Stomach smooth muscle (tissue), 2 donors: Measurements from ENCODE around the gene KCNMB4.

ENCODE experiments used
- H3K27ac ChIP-seq: one replicate; pipeline ENCODE4 v1.7.0; 2013; ENCODE audit warnings: mild to moderate bottlenecking, low read length, inconsistent platforms
- H3K27me3 ChIP-seq, 2 donors: one replicate each; pipeline ENCODE4 v1.7.0; 2013; ENCODE audit warnings: low read length in 2 of 2; ENCODE audit not compliant: insufficient read depth in 2 of 2, control insufficient read depth in 1 of 2
- H3K36me3 ChIP-seq, 2 donors: one replicate each; pipeline ENCODE4 v1.7.0; 2013; ENCODE audit warnings: low read length in 2 of 2; ENCODE audit not compliant: control insufficient read depth in 2 of 2, insufficient read depth in 2 of 2
- H3K4me1 ChIP-seq: one replicate; pipeline ENCODE4 v1.7.0; 2013; ENCODE audit warnings: low read length; ENCODE audit not compliant: control insufficient read depth, insufficient read depth
- H3K4me3 ChIP-seq, 2 donors: one replicate each; pipeline ENCODE4 v1.7.0; 2013; ENCODE audit warnings: low read length in 2 of 2
- H3K9ac ChIP-seq, 2 donors: one replicate each; pipeline ENCODE4 v1.7.0; 2013; ENCODE audit warnings: low read length in 2 of 2, mild to moderate bottlenecking in 1 of 2
- H3K9me3 ChIP-seq, 2 donors: one replicate each; pipeline ENCODE4 v1.7.0; 2013; ENCODE audit warnings: low read length in 2 of 2; ENCODE audit not compliant: control insufficient read depth in 2 of 2
- donor health status: healthy.
- donor health status: Pancreatic carcinoma.

The KCNMB4 gene, protein sequence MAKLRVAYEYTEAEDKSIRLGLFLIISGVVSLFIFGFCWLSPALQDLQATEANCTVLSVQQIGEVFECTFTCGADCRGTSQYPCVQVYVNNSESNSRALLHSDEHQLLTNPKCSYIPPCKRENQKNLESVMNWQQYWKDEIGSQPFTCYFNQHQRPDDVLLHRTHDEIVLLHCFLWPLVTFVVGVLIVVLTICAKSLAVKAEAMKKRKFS

GRCh38 chr12:70365648-70366518 is at the start of gene KCNMB4:
Gene KCNMB4, plus strand, starts transcription at chr12:70366290. Its CDS starts 445 bp downstream, at chr12:70366735.
- peak within 1 kb of the TSS; percentile 34 to 43 for H3K9ac ChIP-seq

GRCh38 chr12:70317781-70318180 is 48.3 kb upstream of the KCNMB4 start:
- Histone ChIP-seq H3K36me3 (no peaks in the 10 kb centered on the region), H3K9me3 (no peaks in the 10 kb centered on the region), H3K27ac (no peak overlapping the region), H3K9ac (no peak overlapping the region), H3K4me1 (no peaks in the 10 kb centered on the region), H3K4me3 (no peak overlapping the region), H3K27me3 (no peaks in the 10 kb centered on the region)

More at GRCh38 chr12:70365648-70366518, at the start of gene KCNMB4:
- Histone ChIP-seq H3K36me3 (no peaks in the 10 kb centered on the region), H3K27ac (no peak within 1 kb of the TSS), H3K4me1 (peaks cover 10% of the 10 kb centered on the region), H3K4me3 (peak within 1 kb of the TSS; percentile 71 to 80), H3K9me3 (no peaks in the 10 kb centered on the region), H3K27me3 (peaks cover 10 to 26% of the 10 kb centered on the region in 2 donors)

DNA sequence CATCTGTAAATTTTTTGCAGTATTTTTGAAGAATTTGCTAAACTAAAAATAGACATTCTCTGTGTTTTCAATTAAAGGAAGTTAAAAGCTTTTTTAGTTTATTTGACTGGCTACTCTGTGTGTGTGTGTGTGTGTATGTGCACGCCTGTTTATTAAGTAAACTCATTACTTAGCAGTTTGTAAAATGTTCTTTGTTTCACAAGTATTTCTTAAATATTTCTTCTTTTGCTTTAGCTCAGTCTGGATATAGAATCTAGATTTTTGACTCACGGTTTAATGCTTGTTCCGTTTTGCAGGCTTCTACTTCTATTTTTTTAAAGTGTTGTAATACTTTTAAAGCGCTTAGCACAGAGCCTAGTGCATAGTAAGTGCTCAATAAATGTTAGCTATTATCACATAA is 46.5 kb upstream of the KCNMB4 start:
- no peaks in the 10 kb centered on the region for H3K4me1 ChIP-seq
- no peaks in the 10 kb centered on the region for H3K27me3 ChIP-seq
- no peaks in the 10 kb centered on the region for H3K36me3 ChIP-seq
- H3K27ac ChIP-seq: no peak overlapping the region
- no peak overlapping the region for H3K9ac ChIP-seq
- H3K4me3 ChIP-seq: no peak overlapping the region
- no peaks in the 10 kb centered on the region for H3K9me3 ChIP-seq

DNA sequence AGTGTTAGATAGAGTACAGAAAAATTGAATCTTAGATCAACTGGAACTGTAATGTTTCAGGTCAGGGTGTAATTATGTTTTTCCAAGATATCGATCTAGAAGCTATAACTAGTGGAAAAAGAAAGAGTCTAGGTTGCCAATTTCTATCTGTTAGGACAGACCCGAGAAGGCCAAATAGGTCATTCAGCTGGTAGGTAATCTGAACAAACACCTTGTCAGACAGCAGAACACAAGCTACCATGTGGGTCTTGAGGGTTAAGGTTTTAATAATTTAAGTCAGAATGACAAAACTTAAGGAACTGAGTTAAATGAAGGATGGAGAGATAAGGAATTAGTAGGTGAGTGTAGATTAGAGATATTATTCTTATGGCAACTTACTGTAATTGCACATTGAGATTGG is 44.9 kb upstream of the KCNMB4 start:
- Histone ChIP-seq H3K36me3 (no peaks in the 10 kb centered on the region), H3K27me3 (no peaks in the 10 kb centered on the region)

GRCh38 chr12:70327541-70327940 is 38.5 kb upstream of the KCNMB4 start:
- no peak overlapping the region for H3K4me3 ChIP-seq
- H3K9me3 ChIP-seq: no peaks in the 10 kb centered on the region
- no peak overlapping the region for H3K9ac ChIP-seq
- H3K4me1 ChIP-seq: no peaks in the 10 kb centered on the region
- no peaks in the 10 kb centered on the region for H3K27me3 ChIP-seq
- H3K36me3 ChIP-seq: peaks cover 0 to 4% of the 10 kb centered on the region in 2 donors
- no peak overlapping the region for H3K27ac ChIP-seq

More for the DNA sequence above, 44.9 kb upstream of the KCNMB4 start:
- Histone ChIP-seq H3K27ac (no peak overlapping the region), H3K9ac (no peak overlapping the region), H3K4me3 (no peak overlapping the region), H3K4me1 (no peaks in the 10 kb centered on the region), H3K9me3 (no peaks in the 10 kb centered on the region)

GRCh38 chr12:70329728-70330127 is 36.4 kb upstream of the KCNMB4 start:
- H3K36me3 ChIP-seq: peaks cover 0 to 4% of the 10 kb centered on the region in 2 donors
- no peak overlapping the region for H3K27ac ChIP-seq
- no peaks in the 10 kb centered on the region for H3K9me3 ChIP-seq
- no peaks in the 10 kb centered on the region for H3K27me3 ChIP-seq
- H3K4me3 ChIP-seq: no peak overlapping the region
- H3K4me1 ChIP-seq: no peaks in the 10 kb centered on the region
- H3K9ac ChIP-seq: no peak overlapping the region

DNA sequence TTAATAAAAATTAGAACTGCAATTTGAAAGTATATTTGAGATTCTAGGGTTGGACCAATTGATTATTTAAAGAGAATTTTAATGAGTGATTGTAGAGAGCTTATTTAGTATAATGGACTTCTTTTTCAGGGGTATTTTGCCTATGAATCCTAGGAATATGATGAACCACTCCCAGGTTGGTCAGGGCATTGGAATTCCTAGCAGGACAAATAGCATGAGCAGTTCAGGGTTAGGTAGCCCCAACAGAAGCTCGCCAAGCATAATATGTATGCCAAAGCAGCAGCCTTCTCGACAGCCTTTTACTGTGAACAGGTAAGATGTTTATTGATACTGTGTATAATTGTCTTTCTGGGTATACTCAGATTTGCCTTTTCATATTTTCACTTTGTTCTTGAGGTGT is 35.9 kb upstream of the KCNMB4 start:
- H3K4me1 ChIP-seq: no peaks in the 10 kb centered on the region
- H3K9me3 ChIP-seq: no peaks in the 10 kb centered on the region
- H3K9ac ChIP-seq: no peak overlapping the region
- no peak overlapping the region for H3K27ac ChIP-seq
- peaks cover 0 to 4% of the 10 kb centered on the region in 2 donors for H3K36me3 ChIP-seq
- H3K4me3 ChIP-seq: no peak overlapping the region
- no peaks in the 10 kb centered on the region for H3K27me3 ChIP-seq

GRCh38 chr12:70332236-70332635 is 33.9 kb upstream of the KCNMB4 start:
- no peak overlapping the region for H3K27ac ChIP-seq
- H3K27me3 ChIP-seq: no peaks in the 10 kb centered on the region
- H3K9ac ChIP-seq: no peak overlapping the region
- peaks cover 3 to 11% of the 10 kb centered on the region in 2 donors for H3K36me3 ChIP-seq
- H3K4me3 ChIP-seq: no peak overlapping the region
- H3K4me1 ChIP-seq: no peaks in the 10 kb centered on the region
- no peaks in the 10 kb centered on the region for H3K9me3 ChIP-seq

GRCh38 chr12:70334742-70335141 is 31.3 kb upstream of the KCNMB4 start:
- Histone ChIP-seq H3K4me1 (no peaks in the 10 kb centered on the region), H3K9ac (no peak overlapping the region), H3K4me3 (no peak overlapping the region), H3K27ac (no peak overlapping the region), H3K36me3 (peaks cover 11 to 23% of the 10 kb centered on the region in 2 donors), H3K27me3 (no peaks in the 10 kb centered on the region), H3K9me3 (no peaks in the 10 kb centered on the region)

DNA sequence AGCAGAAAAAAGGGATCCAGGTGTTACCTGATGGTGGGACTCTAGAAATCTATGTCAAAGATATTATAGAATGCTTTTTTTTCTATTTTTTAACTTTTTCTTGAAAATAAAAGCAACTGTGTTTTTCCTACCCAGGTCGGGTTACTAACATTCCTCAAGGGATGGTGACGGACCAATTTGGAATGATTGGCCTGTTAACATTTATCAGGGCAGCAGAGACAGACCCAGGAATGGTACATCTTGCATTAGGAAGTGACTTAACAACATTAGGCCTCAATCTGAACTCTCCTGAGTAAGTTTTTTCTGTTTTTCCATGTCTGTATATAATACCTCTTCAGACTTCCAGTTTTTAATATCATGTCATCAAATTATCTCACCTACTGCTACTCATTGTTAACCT is 27.6 kb upstream of the KCNMB4 start:
- Histone ChIP-seq H3K27me3 (no peaks in the 10 kb centered on the region), H3K9me3 (no peaks in the 10 kb centered on the region), H3K9ac (no peak overlapping the region), H3K4me1 (no peaks in the 10 kb centered on the region), H3K36me3 (peaks cover 19 to 29% of the 10 kb centered on the region in 2 donors), H3K4me3 (no peak overlapping the region), H3K27ac (no peak overlapping the region)

DNA sequence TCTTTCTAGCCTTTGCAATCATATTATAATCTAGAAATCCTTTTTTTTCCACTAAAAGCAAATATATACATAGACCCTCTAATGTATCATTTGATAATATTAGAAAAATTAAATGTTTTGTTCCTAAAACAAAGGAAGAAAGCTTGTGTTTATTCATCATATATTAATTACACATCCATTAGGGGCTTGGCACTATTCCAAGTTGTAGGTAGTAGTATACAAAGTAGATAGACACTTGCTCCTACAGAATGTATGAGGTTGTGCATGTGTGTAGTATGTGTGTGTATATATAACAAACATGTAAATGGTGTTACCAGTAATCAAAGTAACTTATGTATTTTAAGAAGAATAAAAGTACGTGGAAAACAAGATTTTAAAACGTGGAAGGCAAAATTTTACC is 15.0 kb upstream of the KCNMB4 start:
- Histone ChIP-seq H3K9ac (no peak overlapping the region), H3K27ac (no peak overlapping the region), H3K4me3 (no peak overlapping the region), H3K27me3 (no peaks in the 10 kb centered on the region), H3K9me3 (no peaks in the 10 kb centered on the region), H3K36me3 (peaks cover 7 to 11% of the 10 kb centered on the region in 2 donors), H3K4me1 (no peaks in the 10 kb centered on the region)
